NCI-H748 treated with DMSO at 0.1 percent for 48 hours (cell line): ENCODE results near the gene OR5B21.

Source experiments
- DNase-seq: peaks from one replicate; lab custom pipeline; 2025; lab: John Stamatoyannopoulos, UW

Gene OR5B21

DNA sequence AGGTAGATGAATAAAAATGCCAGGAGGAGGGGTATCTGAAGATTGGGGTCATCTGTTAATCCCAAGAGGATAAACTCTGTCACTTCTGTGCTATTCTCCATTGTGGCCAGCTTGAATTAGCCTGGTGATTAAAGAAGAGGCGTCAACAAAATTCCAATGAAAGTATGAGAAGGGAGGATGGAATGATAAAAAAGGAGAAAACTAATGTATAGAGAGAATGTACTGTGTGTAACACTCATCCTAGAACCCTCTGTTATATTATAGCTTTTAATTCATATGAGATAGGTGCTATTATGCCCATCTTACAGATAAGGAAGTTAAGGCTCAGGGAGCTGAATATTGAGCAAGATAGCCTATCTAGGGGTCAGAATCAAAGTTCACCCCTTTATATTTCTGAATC lies at the start of gene OR5B21:
TSS of gene OR5B21 (minus strand) at position 101 of the 400 bp plus-strand sequence. CDS start at position 101, 0 bp downstream.
- no peak for DNase-seq

GRCh38 chr11:58549644-58550043 lies 41.7 kb upstream of the OR5B21 start:
- no peak for DNase-seq

GRCh38 chr11:58546841-58547240 lies 38.9 kb upstream of the OR5B21 start:
- DNase-seq: no peak

GRCh38 chr11:58531865-58532341 lies 24.0 kb upstream of the OR5B21 start:
- no peak for DNase-seq

DNA sequence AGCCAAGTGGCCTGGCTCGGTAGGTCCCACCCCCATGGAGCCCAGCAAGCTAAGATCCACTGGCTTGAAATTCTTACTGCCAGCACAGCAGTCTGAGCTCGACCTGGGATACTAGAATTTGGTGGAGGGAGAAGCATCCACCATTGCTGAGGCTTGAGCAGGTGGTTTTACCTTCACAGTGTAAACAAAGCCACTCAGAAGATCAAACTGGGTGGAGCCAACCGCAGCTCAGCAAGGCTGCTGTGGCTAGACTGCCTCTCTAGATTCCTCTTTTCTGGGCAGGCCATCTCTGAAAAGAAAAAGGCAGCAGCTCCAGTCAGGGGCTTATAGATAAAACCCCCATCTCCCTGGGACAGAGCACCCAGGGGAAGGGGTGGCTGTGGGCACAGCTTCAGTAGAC lies 22.3 kb upstream of the OR5B21 start:
- no peak for DNase-seq

DNA sequence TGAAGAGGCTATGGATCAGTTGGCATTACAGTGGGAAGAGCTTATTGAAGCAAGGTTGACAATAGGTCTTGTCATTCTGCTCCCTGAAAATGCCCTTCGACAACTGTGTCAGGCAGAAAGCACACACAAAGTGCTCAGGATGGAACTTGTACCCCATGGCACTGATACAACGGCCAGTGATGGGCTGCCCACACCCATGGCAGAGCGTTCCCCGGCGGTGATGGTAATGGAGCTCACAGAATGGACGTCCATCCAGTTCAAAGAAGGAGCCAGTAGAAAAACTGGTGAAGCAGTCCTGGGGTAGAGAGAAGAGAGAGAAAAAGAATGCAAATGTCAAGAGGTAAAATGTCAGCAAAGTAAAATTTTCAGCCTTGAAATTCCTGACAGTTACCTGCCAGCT lies 19.5 kb upstream of the OR5B21 start:
- DNase-seq: no peak

DNA sequence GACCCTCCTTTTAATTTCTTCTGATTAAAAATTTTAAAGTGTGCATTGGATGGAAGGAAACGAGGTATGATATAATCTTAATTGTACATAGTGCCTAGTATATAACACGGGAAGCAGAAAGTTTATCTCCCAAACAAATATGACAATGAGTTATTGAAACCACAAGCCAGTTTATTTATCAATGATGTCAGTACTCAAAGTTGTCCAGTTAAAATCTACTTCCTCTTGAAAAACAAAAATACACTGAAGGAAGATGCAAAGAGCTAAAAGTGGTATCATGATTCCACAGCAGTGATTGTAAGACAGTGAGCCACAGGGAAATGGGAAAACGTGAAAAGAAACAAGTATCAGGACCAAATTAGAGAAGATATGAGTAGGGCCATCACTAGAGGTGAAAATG lies 18.8 kb upstream of the OR5B21 start:
- no peak for DNase-seq

DNA sequence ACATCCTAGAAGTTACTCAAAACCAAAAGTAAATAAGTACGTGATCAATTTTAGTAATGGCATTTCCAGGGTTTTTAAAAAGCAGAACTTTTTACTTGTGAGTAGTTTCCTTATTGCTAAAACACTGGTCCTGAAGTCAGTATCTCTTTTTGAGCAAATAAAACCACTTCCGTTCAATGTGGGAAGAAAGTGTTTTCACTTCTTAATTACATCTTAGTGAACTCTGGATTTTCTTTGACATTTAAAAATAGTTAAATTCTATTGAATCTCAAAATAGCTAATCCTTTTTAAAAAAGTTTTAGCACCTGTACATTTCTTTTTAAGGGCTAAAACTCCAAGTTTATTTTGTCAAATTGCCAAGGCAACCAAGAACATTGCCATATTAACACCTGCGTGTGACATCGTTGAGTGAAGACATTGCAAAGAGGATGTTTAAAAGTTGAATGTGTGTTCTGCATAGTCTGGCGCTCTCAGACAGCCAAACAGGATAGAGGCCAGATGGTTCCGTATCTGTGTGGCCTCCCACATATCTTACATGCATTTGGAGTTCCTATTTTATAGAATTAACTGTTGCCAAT lies 17.2 kb upstream of the OR5B21 start:
- no peak for DNase-seq

- peak; percentile 35 for DNase-seq
Measured at GRCh38 chr11:58524232-58525036, 16.5 kb upstream of the OR5B21 start.

- peak; percentile 4 for DNase-seq
Measured at GRCh38 chr11:58513747-58514367, 6.0 kb upstream of the OR5B21 start.

DNA sequence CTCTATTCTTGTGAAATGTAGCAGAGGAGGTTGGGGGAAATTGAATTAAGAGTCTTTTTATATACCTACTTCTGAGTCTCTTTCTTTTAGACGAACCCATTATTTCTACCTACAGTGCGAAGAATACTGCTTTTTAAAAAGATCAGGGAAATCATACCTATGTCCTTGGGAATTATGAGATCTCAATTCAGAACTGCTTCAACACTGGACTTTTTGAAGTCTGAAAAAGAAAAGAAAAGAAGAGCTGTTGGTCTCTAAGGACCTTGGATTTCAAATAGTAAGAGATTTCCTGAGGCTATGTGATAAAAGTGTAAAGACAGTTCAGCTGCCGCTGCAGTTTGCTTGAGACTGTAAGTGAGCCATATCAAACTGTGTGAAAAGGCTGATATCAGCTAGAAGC lies 3.7 kb upstream of the OR5B21 start:
- no peak for DNase-seq

DNA sequence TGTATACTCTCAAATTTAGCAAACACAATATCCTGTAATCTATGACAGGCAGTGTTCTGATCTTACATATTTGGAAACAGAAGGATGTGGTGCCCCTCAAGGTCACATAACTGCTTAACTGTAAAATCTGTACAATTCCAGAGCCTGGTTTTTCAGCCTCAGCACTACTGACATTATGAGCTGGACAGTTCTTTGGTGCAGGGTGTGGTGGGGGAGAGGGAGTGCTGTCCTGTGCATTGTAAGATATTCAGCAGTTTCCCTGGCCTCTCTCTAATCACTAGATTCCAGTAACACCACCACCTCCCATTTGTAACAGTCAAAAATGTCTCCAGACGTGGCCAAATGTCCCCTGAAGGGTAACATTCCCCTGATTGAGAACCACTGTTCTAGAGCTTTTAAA lies 1.8 kb upstream of the OR5B21 start:
- no peak for DNase-seq

- no peak for DNase-seq
Measured at GRCh38 chr11:58508814-58509213, 909 bp upstream of the OR5B21 start.

DNA sequence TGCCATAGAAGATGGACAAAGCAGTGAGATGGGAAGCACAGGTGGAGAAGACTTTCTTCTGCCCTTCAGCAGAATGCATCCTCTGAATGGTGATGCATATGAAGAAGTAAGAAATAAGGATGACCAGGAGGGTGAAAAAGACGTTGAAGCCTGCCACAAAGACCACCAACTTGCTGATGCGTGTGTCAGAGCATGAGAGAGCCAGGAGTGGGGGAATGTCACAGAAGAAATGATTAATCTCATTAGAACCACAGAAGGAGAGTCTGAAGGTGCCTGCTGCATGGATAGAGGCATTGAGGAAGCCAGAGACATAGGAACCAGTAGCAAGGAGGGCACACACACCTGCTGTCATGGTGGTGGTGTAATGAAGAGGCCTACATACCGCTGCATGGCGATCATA lies 550 bp downstream of the OR5B21 start:
- DNase-seq: no peak

DNA sequence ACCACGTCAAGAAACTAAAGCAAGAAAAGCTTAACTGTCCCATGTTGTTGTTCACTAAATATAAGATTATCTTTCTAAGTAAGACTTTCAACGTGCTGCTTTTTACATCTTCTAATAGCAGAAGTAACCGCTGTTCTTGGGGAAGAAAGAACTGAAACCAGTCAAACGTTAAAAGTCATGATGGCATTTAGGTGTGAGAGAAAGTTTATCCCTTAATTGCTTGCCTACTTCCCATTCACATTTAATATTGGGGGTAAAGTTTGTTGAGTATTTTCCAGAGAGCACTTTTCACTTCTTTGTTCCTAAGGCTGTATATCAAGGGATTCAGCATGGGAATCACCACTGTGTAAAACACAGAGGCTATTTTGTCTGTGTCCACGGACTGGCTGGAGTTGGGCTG lies 970 bp downstream of the OR5B21 start:
- no peak for DNase-seq

DNA sequence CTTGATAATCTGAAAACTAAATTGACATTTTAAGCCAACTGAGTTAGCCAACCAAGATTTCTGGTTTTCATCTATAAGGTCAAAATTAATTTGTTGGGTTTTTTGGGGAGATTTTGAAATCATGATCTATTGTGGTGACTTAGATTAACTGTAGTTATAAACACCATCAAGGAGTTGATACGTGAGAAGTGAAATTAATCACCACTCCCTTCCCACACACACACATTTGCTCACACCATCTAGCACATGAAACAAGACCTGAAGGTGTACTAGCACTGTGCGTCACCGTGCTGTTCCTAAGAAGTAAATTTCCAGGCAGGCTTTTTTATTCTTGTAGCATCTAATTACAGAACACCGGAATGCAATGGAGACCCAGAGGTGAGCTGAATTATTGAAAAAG lies 2.1 kb downstream of the OR5B21 start:
- no peak for DNase-seq

DNA sequence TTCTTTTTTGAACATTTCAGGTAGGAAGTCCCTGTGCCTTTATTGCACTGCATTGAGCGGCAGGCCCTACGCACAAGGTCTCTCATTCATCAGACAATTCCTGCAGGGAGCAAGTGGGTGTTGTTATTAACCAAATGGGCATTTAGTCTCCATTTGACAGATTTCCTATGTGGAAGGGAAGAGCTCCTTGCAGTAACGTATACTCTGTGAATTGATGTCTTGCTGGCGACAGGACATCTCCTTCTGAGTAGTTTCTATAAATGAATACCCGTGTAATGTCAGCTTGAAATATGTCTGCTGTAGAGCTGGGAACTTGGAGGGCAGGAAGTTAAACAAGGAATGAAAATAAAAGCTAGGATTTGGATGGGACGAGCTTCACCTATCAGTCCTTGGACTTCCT lies 3.7 kb downstream of the OR5B21 start:
- no peak for DNase-seq

DNA sequence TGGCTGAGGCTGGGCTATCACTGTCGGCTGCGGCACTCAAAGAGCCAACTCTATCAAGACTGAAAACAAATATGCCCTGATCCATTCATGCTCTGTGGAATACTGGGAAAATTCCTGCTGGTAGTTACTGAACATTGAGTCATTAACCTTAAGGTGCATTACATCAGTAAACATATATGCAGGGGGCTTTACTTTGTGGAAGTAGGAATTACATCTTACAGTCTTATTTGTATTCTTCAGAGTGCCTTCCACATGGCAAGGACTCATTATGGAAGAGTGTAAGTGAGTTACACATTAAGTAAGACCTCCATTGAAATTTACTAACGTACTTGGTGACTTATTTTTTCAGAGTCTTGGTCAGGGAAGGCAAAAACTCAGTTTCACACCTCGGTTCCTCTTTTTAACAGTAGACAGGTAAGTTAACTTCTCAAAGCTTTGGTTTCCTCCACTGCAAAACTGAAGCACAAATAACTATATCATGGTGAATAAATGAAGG lies 4.5 kb downstream of the OR5B21 start:
- DNase-seq: no peak

DNA sequence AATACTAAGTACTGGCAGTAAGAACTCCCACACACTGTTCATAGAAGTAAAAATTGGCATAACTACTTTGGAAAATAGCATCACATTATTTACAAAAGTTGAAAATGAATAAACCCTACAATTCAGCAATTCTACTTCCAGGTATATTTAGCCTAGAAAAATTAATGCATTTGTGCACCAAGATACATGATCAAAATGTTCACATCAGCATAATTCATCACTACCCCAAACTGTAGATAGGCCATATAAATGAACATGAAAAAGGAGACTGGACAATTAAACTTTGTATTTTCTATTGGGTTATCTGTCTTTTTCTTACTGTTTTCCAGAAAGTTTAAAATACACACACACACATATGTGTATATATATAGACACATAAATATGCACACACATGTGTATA lies 5.9 kb downstream of the OR5B21 start:
- no peak for DNase-seq

DNA sequence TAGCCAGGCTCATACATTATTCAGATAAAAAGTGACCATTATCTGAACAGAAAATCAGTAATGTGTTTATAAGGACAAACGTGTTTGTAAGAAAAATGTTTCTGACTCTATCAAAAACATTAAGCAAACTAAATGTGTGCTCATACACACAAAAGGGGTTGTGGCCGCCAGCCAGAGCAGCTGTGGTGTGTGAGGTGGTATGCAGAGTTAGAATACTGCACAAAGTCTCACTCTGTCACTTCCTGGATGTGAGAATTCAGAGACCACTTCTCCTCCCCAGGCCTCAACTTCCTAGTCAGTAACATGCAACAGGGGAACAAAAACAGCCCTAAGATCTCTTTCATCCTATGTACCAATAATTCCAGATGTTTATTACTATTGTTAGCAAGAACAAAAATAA lies 9.4 kb downstream of the OR5B21 start:
- no peak for DNase-seq

GRCh38 chr11:58497951-58498350 lies 10.0 kb downstream of the OR5B21 start:
- DNase-seq: no peak

DNA sequence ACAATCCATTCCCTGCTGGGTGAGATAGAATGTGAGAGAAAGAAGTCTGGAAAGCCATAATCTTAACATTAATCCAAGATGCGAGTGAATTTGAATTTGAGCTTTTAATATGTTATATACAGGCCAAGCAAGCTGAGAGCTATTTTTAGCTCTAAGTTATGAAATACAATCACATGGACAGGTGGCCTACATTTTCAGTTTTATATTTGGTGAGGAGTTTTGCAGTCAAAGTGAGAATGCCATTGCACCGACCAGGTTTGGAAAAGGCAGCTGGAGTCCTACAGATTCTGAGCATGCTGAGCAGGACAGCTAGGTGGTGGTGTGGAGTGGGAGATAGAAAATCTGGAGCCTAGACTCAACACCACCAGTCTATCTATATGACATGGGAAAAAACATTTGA lies 12.0 kb downstream of the OR5B21 start:
- no peak for DNase-seq

- no peak for DNase-seq
Measured at GRCh38 chr11:58494101-58494500, 13.8 kb downstream of the OR5B21 start.
